Astrocyte (in vitro differentiated cells and primary cell): ENCODE results near the gene SCAMP1.

Source experiments
- CTCF ChIP-seq: IDR thresholded peaks from 2 replicates; pipeline ENCODE4 v1.5.1; 2011; ENCODE audit warnings: low read depth, mild to moderate bottlenecking, inconsistent platforms, low read length, moderate library complexity; ENCODE audit not compliant: insufficient read depth
- EZH2 ChIP-seq: IDR thresholded peaks from 2 replicates; pipeline ENCODE4 v1.6.1; 2012; ENCODE audit warnings: mild to moderate bottlenecking, low read length, inconsistent platforms; ENCODE audit not compliant: insufficient read depth

GRCh38 chr5:78323241-78323640, 37.2 kb upstream of the SCAMP1 start:
- no peak for TF ChIP-seq EZH2
- TF ChIP-seq CTCF, result no peak
